Measurements from ENCODE around the gene OOSP4A. TPM values are rescaled to one million over a fixed set of nuclear protein-coding genes. Genes with fewer than 3 reads are reported as not detected.

The OOSP4A gene
- total RNA-seq, 1 donor from 2014 or later, result not detected

DNA sequence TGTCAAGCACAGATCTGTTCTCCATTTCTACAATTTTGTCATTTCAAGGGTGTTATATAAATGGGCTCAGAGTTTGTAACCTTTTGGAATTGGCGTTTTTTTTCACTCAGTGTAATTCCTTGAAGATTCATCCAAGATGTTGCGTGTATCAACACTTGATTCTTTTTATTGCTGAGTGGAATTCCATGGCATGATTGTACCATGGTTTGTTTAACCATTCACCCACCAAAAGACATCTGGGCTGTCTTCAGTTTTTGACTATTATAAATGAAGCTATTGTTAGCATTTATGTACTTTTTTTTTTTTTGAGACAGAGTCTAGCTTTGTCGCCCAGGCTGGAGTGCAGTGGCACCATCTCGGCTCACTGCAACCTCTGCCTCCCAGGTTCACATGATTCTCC, 22.7 kb upstream of the OOSP4A start:
- no peaks in the 10 kb centered on the region for H3K27me3 ChIP-seq (ENCODE audit: insufficient read depth, low read length)
- H3K9me3 ChIP-seq (ENCODE audit: insufficient read depth, low read depth, low read length), result no peaks in the 10 kb centered on the region
- H3K79me2 ChIP-seq (ENCODE audit: insufficient read depth, low read length), result no peaks in the 10 kb centered on the region
- H3K36me3 ChIP-seq (ENCODE audit: insufficient read depth, low read length), result no peaks in the 10 kb centered on the region
- no peak overlapping the region for H3K27ac Mint-ChIP-seq (ENCODE audit: unreplicated experiment)
- TF ChIP-seq CTCF (IDR thresholded peaks at IDR 0.05; ENCODE audit: insufficient read depth, low read depth, low read length), result no peak
- no peak for TF ChIP-seq EZH2 (IDR thresholded peaks at IDR 0.05; ENCODE audit: insufficient read depth, low read length)
- H3K4me3 ChIP-seq (ENCODE audit: insufficient read depth, low read depth, low read length), result no peak overlapping the region
- H3K4me2 ChIP-seq (ENCODE audit: low read length), result no peak overlapping the region
- no peak overlapping the region for H3K9ac ChIP-seq (ENCODE audit: low read length)
- no peak overlapping the region for H3K27ac ChIP-seq (ENCODE audit: low read depth, low read length)
- peaks cover 7% of the 10 kb centered on the region for H3K4me1 Mint-ChIP-seq (ENCODE audit: low read depth, unreplicated experiment)
- DNase-seq (ENCODE audit: low read depth) (no peak), FAIRE-seq (no peak)
- no peaks in the 10 kb centered on the region for H4K20me1 ChIP-seq (ENCODE audit: insufficient read depth, low read length)
- H3K4me3 Mint-ChIP-seq (ENCODE audit: unreplicated experiment), result no peak overlapping the region
- H3K27me3 Mint-ChIP-seq (ENCODE audit: low read depth, unreplicated experiment), result peaks cover 3% of the 10 kb centered on the region
- H2AFZ ChIP-seq (ENCODE audit: low read depth, low read length), result no peak overlapping the region
- no peaks in the 10 kb centered on the region for H3K36me3 Mint-ChIP-seq (ENCODE audit: low read depth, unreplicated experiment)
- H3K9me3 Mint-ChIP-seq (ENCODE audit: unreplicated experiment), result no peaks in the 10 kb centered on the region
- no peaks in the 10 kb centered on the region for H3K4me1 ChIP-seq (ENCODE audit: insufficient read depth, low read length)

DNA sequence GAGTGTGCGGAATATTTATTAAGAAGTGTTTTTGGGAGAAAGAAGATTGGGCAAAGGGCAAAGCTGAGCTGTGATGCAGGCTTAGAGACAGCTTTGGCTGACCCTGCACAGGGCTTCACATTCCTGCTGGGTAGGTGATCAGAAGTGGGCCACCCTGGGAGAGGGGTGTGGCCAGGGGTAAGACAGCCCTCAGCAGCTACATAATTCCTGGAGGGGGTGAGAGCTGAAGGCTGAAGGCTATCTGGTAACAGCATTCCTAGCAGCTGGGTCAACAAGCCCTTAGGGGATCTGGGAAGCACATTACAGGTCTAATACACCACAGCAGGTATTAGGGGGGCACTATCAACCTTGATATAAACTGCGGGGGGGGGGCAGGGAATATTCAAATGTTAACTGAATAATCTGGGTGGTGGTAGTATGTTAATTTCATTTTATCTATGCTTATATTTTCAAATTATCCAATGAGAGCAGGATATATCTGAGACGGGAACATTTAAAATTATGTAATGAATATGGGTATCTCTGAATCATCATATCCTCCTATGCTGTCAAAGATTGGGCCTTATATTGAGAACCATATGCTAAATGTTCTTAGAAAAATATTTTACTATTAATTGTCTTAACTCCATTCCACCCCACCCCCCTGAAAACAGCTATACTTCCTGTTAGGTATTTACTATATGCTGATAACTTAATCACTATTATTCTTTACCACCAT, 19.7 kb upstream of the OOSP4A start:
- Mint-ChIP-seq H3K27me3 (ENCODE audit: low read depth, unreplicated experiment) (no peaks in the 10 kb centered on the region), H3K9me3 (ENCODE audit: unreplicated experiment) (no peaks in the 10 kb centered on the region), H3K27ac (ENCODE audit: unreplicated experiment) (no peak overlapping the region), H3K4me3 (ENCODE audit: unreplicated experiment) (no peak overlapping the region), H3K4me1 (ENCODE audit: low read depth, unreplicated experiment) (peaks cover 7% of the 10 kb centered on the region), H3K36me3 (ENCODE audit: low read depth, unreplicated experiment) (no peaks in the 10 kb centered on the region)
- no peak overlapping the region for H3K9ac ChIP-seq (ENCODE audit: low read length)
- no peak overlapping the region for H3K4me3 ChIP-seq (ENCODE audit: insufficient read depth, low read depth, low read length)
- H3K79me2 ChIP-seq (ENCODE audit: insufficient read depth, low read length), result no peaks in the 10 kb centered on the region
- DNase-seq (ENCODE audit: low read depth), result no peak
- H4K20me1 ChIP-seq (ENCODE audit: insufficient read depth, low read length), result no peaks in the 10 kb centered on the region
- TF ChIP-seq CTCF (IDR thresholded peaks at IDR 0.05; ENCODE audit: insufficient read depth, low read depth, low read length) (no peak), EZH2 (IDR thresholded peaks at IDR 0.05; ENCODE audit: insufficient read depth, low read length) (no peak)
- no peak overlapping the region for H2AFZ ChIP-seq (ENCODE audit: low read depth, low read length)
- H3K9me3 ChIP-seq (ENCODE audit: insufficient read depth, low read depth, low read length), result no peaks in the 10 kb centered on the region
- no peak overlapping the region for H3K4me2 ChIP-seq (ENCODE audit: low read length)
- no peaks in the 10 kb centered on the region for H3K36me3 ChIP-seq (ENCODE audit: insufficient read depth, low read length)
- no peaks in the 10 kb centered on the region for H3K27me3 ChIP-seq (ENCODE audit: insufficient read depth, low read length)
- H3K4me1 ChIP-seq (ENCODE audit: insufficient read depth, low read length), result no peaks in the 10 kb centered on the region
- no peak overlapping the region for H3K27ac ChIP-seq (ENCODE audit: low read depth, low read length)
- FAIRE-seq, result no peak

- Histone ChIP-seq H3K79me2 (ENCODE audit: insufficient read depth, low read length) (no peaks in the 10 kb centered on the region), H3K9ac (ENCODE audit: low read length) (no peak overlapping the region), H3K36me3 (ENCODE audit: insufficient read depth, low read length) (no peaks in the 10 kb centered on the region), H3K27ac (ENCODE audit: low read depth, low read length) (no peak overlapping the region), H3K27me3 (ENCODE audit: insufficient read depth, low read length) (no peaks in the 10 kb centered on the region), H3K9me3 (ENCODE audit: insufficient read depth, low read depth, low read length) (no peaks in the 10 kb centered on the region), H2AFZ (ENCODE audit: low read depth, low read length) (no peak overlapping the region), H3K4me3 (ENCODE audit: insufficient read depth, low read depth, low read length) (no peak overlapping the region), H3K4me2 (ENCODE audit: low read length) (no peak overlapping the region), H4K20me1 (ENCODE audit: insufficient read depth, low read length) (no peaks in the 10 kb centered on the region), H3K4me1 (ENCODE audit: insufficient read depth, low read length) (no peaks in the 10 kb centered on the region)
- DNase-seq (ENCODE audit: low read depth) (no peak), FAIRE-seq (no peak)
- Mint-ChIP-seq H3K27me3 (ENCODE audit: low read depth, unreplicated experiment) (peaks cover 1% of the 10 kb centered on the region), H3K36me3 (ENCODE audit: low read depth, unreplicated experiment) (no peaks in the 10 kb centered on the region), H3K9me3 (ENCODE audit: unreplicated experiment) (no peaks in the 10 kb centered on the region), H3K27ac (ENCODE audit: unreplicated experiment) (no peak overlapping the region), H3K4me1 (ENCODE audit: low read depth, unreplicated experiment) (peaks cover 7% of the 10 kb centered on the region), H3K4me3 (ENCODE audit: unreplicated experiment) (no peak overlapping the region)
- TF ChIP-seq EZH2 (IDR thresholded peaks at IDR 0.05; ENCODE audit: insufficient read depth, low read length) (no peak), CTCF (IDR thresholded peaks at IDR 0.05; ENCODE audit: insufficient read depth, low read depth, low read length) (no peak)
Observed at GRCh38 chr11:59944720-59945119, 19.1 kb upstream of the OOSP4A start.

Measured in astrocyte (in vitro differentiated cells and primary cell).